ENCODE data around the gene TENM4.

The TENM4 gene

DNA sequence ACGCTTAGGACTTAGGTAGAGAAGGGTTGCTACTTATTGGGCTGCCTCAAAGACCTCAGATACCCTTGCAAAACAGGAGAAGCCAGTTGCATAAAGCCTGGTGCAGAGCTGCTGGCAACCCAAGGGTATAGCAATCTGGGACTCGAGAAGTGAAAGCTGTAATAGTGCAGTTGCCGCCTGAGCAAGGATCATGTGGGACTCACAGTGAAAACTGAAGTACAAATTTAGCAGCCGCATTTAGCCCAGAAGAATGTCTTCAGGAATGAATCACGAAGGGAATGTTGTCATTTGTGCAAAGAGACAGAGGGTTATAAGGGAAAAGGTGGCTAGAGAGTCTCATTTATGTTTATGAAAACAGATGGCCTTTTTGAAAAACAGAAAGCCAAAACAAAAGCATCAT lies 267.2 kb downstream of the TENM4 start:
- H3K4me2 ChIP-seq (ENCODE audit: insufficient read depth, low read length, poor library complexity, severe bottlenecking): no peak overlapping the region
- H3K4me1 ChIP-seq (ENCODE audit: control insufficient read depth in 2 of 2, insufficient read depth in 1 of 2, low read depth in 1 of 2, low read length in 2 of 2): peaks cover 15 to 17% of the 10 kb centered on the region in 2 donors
- no peaks in the 10 kb centered on the region for H3K36me3 ChIP-seq (replicated peaks in 1 of 2; ENCODE audit: control insufficient read depth in 2 of 2, insufficient read depth in 2 of 2, low read length in 2 of 2)
- no peak overlapping the region for H2BK120ac ChIP-seq (ENCODE audit: low read depth, low read length)
- H3K9me3 ChIP-seq (replicated peaks in 1 of 2; ENCODE audit: control insufficient read depth in 2 of 2, insufficient read depth in 1 of 2, low read depth in 1 of 2, low read length in 2 of 2): no peaks in the 10 kb centered on the region
- H2AFZ ChIP-seq (ENCODE audit: low read length): no peak overlapping the region
- no CpG with 5 or more reads among the region's 5 CpGs for WGBS, 2 donors (ENCODE audit: extremely low coverage in 2 of 2, insufficient read length in 2 of 2, insufficient replicate concordance in 1 of 2)
- no peak overlapping the region for H3K14ac ChIP-seq (ENCODE audit: low read length)
- H3K9ac ChIP-seq (ENCODE audit: low read depth, low read length, poor library complexity): no peak overlapping the region
- H2AK5ac ChIP-seq (ENCODE audit: low read depth, low read length): no peak overlapping the region
- no peak overlapping the region for H2BK5ac ChIP-seq (ENCODE audit: low read length)
- no peak overlapping the region for H2BK15ac ChIP-seq (ENCODE audit: low read length)
- no peak overlapping the region for H3K4ac ChIP-seq (ENCODE audit: low read length)
- H3K18ac ChIP-seq (ENCODE audit: low read length): no peak overlapping the region
- no peak overlapping the region for H3K4me3 ChIP-seq (ENCODE audit: low read length in 2 of 2)
- H4K91ac ChIP-seq (ENCODE audit: low read depth, low read length, poor library complexity): no peak overlapping the region
- no peak overlapping the region for H3K27ac ChIP-seq (replicated peaks; ENCODE audit: low read length)
- H4K8ac ChIP-seq (ENCODE audit: low read depth, low read length): no peak overlapping the region
- DNase-seq (ENCODE audit: low spot score): no peak
- no peaks in the 10 kb centered on the region for H3K79me1 ChIP-seq (ENCODE audit: low read depth, low read length)
- no peaks in the 10 kb centered on the region for H3K27me3 ChIP-seq (ENCODE audit: control insufficient read depth in 3 of 3, insufficient read depth in 3 of 3, low read depth in 1 of 3, low read length in 3 of 3)
- H3K23ac ChIP-seq (ENCODE audit: low read depth, low read length, poor library complexity): no peak overlapping the region
- no peak overlapping the region for H2BK12ac ChIP-seq (ENCODE audit: low read length)

DNA sequence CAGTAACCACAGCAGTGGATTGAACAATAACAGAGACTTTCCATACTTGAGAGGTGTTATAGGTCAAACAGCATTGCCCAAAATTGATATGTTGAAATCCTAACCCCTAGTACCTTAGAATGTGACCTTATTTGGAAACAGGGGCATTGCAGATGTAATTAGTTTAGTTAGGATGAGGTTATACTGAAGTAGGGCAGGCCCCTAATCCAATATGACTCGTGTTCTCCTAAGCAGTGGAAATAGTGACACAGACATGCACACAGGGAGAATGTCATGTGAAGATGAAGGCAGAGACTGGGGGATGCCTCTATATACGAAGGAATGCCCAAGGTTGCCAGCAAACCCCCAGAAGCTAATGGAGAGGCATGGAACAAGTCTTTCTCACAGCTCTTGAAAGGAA lies 270.5 kb downstream of the TENM4 start:
- Histone ChIP-seq H3K4ac (ENCODE audit: low read length) (no peak overlapping the region), H2BK15ac (ENCODE audit: low read length) (no peak overlapping the region), H3K79me1 (ENCODE audit: low read depth, low read length) (no peaks in the 10 kb centered on the region), H3K14ac (ENCODE audit: low read length) (no peak overlapping the region), H3K9ac (ENCODE audit: low read depth, low read length, poor library complexity) (no peak overlapping the region), H3K4me2 (ENCODE audit: insufficient read depth, low read length, poor library complexity, severe bottlenecking) (no peak overlapping the region), H3K9me3 (replicated peaks in 1 of 2; ENCODE audit: control insufficient read depth in 2 of 2, insufficient read depth in 1 of 2, low read depth in 1 of 2, low read length in 2 of 2) (no peaks in the 10 kb centered on the region), H3K4me1 (ENCODE audit: control insufficient read depth in 2 of 2, insufficient read depth in 1 of 2, low read depth in 1 of 2, low read length in 2 of 2) (peaks cover 15 to 17% of the 10 kb centered on the region in 2 donors), H3K36me3 (replicated peaks in 1 of 2; ENCODE audit: control insufficient read depth in 2 of 2, insufficient read depth in 2 of 2, low read length in 2 of 2) (no peaks in the 10 kb centered on the region), H3K27me3 (ENCODE audit: control insufficient read depth in 3 of 3, insufficient read depth in 3 of 3, low read depth in 1 of 3, low read length in 3 of 3) (no peaks in the 10 kb centered on the region), H2BK12ac (ENCODE audit: low read length) (no peak overlapping the region), H4K91ac (ENCODE audit: low read depth, low read length, poor library complexity) (no peak overlapping the region), H2AK5ac (ENCODE audit: low read depth, low read length) (no peak overlapping the region), H2AFZ (ENCODE audit: low read length) (no peak overlapping the region), H3K18ac (ENCODE audit: low read length) (no peak overlapping the region), H2BK5ac (ENCODE audit: low read length) (no peak overlapping the region), H3K4me3 (ENCODE audit: low read length in 2 of 2) (no peak overlapping the region), H3K27ac (replicated peaks; ENCODE audit: low read length) (no peak overlapping the region), H3K23ac (ENCODE audit: low read depth, low read length, poor library complexity) (no peak overlapping the region), H2BK120ac (ENCODE audit: low read depth, low read length) (no peak overlapping the region), H4K8ac (ENCODE audit: low read depth, low read length) (no peak overlapping the region)
- DNase-seq (ENCODE audit: low spot score): no peak
- no CpG with 5 or more reads among the region's 2 CpGs for WGBS, 2 donors (ENCODE audit: extremely low coverage in 2 of 2, insufficient read length in 2 of 2, insufficient replicate concordance in 1 of 2)

DNA sequence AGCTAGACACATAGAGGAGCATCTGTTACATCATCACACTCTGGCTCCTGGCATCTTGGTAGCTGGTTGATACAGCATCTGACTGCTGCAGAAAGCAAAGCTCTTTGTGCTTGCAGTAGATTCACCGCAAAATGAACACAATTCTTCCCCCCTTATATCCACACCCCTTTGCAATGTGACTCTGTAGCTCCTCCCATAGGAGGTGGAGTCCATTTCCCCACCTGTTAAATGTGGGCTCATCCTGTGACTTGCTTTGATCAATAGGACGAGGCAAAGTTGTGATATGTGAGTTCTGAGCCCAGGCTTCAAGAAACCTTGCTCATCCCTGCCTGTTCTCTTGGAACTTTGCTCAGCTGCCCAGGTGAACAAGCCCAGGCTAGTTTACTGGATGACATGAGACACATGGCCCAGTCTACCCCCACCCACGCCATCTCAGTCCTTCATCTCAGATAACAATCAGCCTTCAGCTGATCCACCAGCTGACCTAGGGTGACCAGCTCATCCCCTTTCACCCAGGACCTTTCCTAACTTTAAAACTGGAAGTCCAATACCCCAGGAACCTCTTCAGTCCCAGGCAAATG lies 272.2 kb downstream of the TENM4 start:
- H2BK12ac ChIP-seq (ENCODE audit: low read length): no peak overlapping the region
- no peak overlapping the region for H3K9ac ChIP-seq (ENCODE audit: low read depth, low read length, poor library complexity)
- H3K27ac ChIP-seq (replicated peaks; ENCODE audit: low read length): no peak overlapping the region
- H3K4ac ChIP-seq (ENCODE audit: low read length): no peak overlapping the region
- H4K91ac ChIP-seq (ENCODE audit: low read depth, low read length, poor library complexity): no peak overlapping the region
- peaks cover 2 to 7% of the 10 kb centered on the region in 2 donors for H3K4me1 ChIP-seq (ENCODE audit: control insufficient read depth in 2 of 2, insufficient read depth in 1 of 2, low read depth in 1 of 2, low read length in 2 of 2)
- H3K36me3 ChIP-seq (replicated peaks in 1 of 2; ENCODE audit: control insufficient read depth in 2 of 2, insufficient read depth in 2 of 2, low read length in 2 of 2): no peaks in the 10 kb centered on the region
- H4K8ac ChIP-seq (ENCODE audit: low read depth, low read length): no peak overlapping the region
- no peak overlapping the region for H2BK120ac ChIP-seq (ENCODE audit: low read depth, low read length)
- H2BK15ac ChIP-seq (ENCODE audit: low read length): no peak overlapping the region
- H3K23ac ChIP-seq (ENCODE audit: low read depth, low read length, poor library complexity): no peak overlapping the region
- H2AFZ ChIP-seq (ENCODE audit: low read length): no peak overlapping the region
- no CpG with 5 or more reads among the region's 3 CpGs for WGBS, 2 donors (ENCODE audit: extremely low coverage in 2 of 2, insufficient read length in 2 of 2, insufficient replicate concordance in 1 of 2)
- H3K14ac ChIP-seq (ENCODE audit: low read length): no peak overlapping the region
- no peak overlapping the region for H3K4me3 ChIP-seq (ENCODE audit: low read length in 2 of 2)
- no peak overlapping the region for H2AK5ac ChIP-seq (ENCODE audit: low read depth, low read length)
- H3K18ac ChIP-seq (ENCODE audit: low read length): no peak overlapping the region
- H3K79me1 ChIP-seq (ENCODE audit: low read depth, low read length): no peaks in the 10 kb centered on the region
- no peak for DNase-seq (ENCODE audit: low spot score)
- H2BK5ac ChIP-seq (ENCODE audit: low read length): no peak overlapping the region
- no peaks in the 10 kb centered on the region for H3K27me3 ChIP-seq (ENCODE audit: control insufficient read depth in 3 of 3, insufficient read depth in 3 of 3, low read depth in 1 of 3, low read length in 3 of 3)
- H3K4me2 ChIP-seq (ENCODE audit: insufficient read depth, low read length, poor library complexity, severe bottlenecking): no peak overlapping the region
- no peaks in the 10 kb centered on the region for H3K9me3 ChIP-seq (replicated peaks in 1 of 2; ENCODE audit: control insufficient read depth in 2 of 2, insufficient read depth in 1 of 2, low read depth in 1 of 2, low read length in 2 of 2)

DNA sequence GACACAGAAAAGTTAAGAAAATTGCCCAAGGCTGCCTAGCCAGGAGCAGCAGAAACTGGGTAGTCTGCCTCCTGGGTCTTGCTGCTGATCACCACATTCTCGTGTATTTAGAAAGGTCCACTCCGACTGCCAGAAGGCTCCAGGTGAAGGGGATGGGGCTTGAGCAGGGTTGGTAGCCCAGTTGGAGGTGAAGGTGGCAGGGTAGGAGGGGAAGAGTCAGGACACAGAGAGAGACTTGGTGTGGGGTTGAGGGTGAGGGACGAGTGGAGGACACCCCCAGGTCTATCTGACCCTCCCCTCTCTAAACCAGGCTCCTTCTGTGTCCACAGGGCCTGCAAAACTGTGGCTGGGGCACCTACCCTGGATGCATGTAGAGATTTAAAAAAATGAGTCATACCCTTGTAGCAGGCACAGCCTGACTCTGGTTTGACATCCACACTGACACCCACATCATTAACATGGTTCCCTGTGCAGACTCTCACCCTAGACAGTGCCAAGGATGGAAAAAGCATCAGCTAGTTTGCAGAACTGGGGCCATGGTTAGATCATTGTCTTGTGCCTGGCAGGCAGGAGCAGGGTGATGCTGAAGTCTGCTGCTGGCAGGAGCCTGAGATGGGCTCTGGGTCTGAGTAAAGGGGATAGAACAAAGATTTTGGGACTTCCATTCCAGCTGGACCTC lies 273.2 kb downstream of the TENM4 start:
- peaks cover 0 to 2% of the 10 kb centered on the region in 2 donors for H3K9me3 ChIP-seq (replicated peaks in 1 of 2; ENCODE audit: control insufficient read depth in 2 of 2, insufficient read depth in 1 of 2, low read depth in 1 of 2, low read length in 2 of 2)
- no peaks in the 10 kb centered on the region for H3K27me3 ChIP-seq (ENCODE audit: control insufficient read depth in 3 of 3, insufficient read depth in 3 of 3, low read depth in 1 of 3, low read length in 3 of 3)
- no CpG with 5 or more reads among the region's 3 CpGs for WGBS, 2 donors (ENCODE audit: extremely low coverage in 2 of 2, insufficient read length in 2 of 2, insufficient replicate concordance in 1 of 2)
- no peak overlapping the region for H2BK5ac ChIP-seq (ENCODE audit: low read length)
- H2AK5ac ChIP-seq (ENCODE audit: low read depth, low read length): peak overlapping the region; percentile 22
- no peak overlapping the region for H3K18ac ChIP-seq (ENCODE audit: low read length)
- no peaks in the 10 kb centered on the region for H3K36me3 ChIP-seq (replicated peaks in 1 of 2; ENCODE audit: control insufficient read depth in 2 of 2, insufficient read depth in 2 of 2, low read length in 2 of 2)
- H2BK15ac ChIP-seq (ENCODE audit: low read length): no peak overlapping the region
- H3K14ac ChIP-seq (ENCODE audit: low read length): no peak overlapping the region
- H3K4me3 ChIP-seq (ENCODE audit: low read length in 2 of 2): no peak overlapping the region
- H2BK12ac ChIP-seq (ENCODE audit: low read length): no peak overlapping the region
- no peak overlapping the region for H3K4ac ChIP-seq (ENCODE audit: low read length)
- DNase-seq (ENCODE audit: low spot score): no peak
- no peak overlapping the region for H3K4me2 ChIP-seq (ENCODE audit: insufficient read depth, low read length, poor library complexity, severe bottlenecking)
- no peak overlapping the region for H4K91ac ChIP-seq (ENCODE audit: low read depth, low read length, poor library complexity)
- no peak overlapping the region for H2BK120ac ChIP-seq (ENCODE audit: low read depth, low read length)
- H3K27ac ChIP-seq (replicated peaks; ENCODE audit: low read length): no peak overlapping the region
- no peak overlapping the region for H3K9ac ChIP-seq (ENCODE audit: low read depth, low read length, poor library complexity)
- H2AFZ ChIP-seq (ENCODE audit: low read length): no peak overlapping the region
- H3K23ac ChIP-seq (ENCODE audit: low read depth, low read length, poor library complexity): no peak overlapping the region
- peaks cover 0 to 5% of the 10 kb centered on the region in 2 donors for H3K4me1 ChIP-seq (ENCODE audit: control insufficient read depth in 2 of 2, insufficient read depth in 1 of 2, low read depth in 1 of 2, low read length in 2 of 2)
- H4K8ac ChIP-seq (ENCODE audit: low read depth, low read length): no peak overlapping the region
- no peaks in the 10 kb centered on the region for H3K79me1 ChIP-seq (ENCODE audit: low read depth, low read length)
